Astrocyte (in vitro differentiated cells and primary cell): Measurements from ENCODE around the gene APBB2. TPM values are rescaled to one million over a fixed set of nuclear protein-coding genes. Genes with fewer than 3 reads are reported as not detected.
A peak's percentile ranks its signal among the peaks of the same experiment; 100 is the strongest.

Experiments
- DNase-seq: peaks from one replicate; pipeline ENCODE4 v3.0.0-alpha.2; 2010; ENCODE audit warnings: low read depth
- FAIRE-seq: peaks from 2 replicates; lab custom pipeline; 2011; peaks lifted over from hg19 to GRCh38; lab: Jason Lieb, UNC
- H2AFZ ChIP-seq: 2 replicates; pipeline ENCODE4 v1.6.0; 2012; ENCODE audit warnings: low read depth, low read length, inconsistent platforms
- H3K27ac ChIP-seq: 2 replicates; pipeline ENCODE4 v1.5.1; 2011; ENCODE audit warnings: low read depth, low read length, inconsistent platforms
- H3K27me3 ChIP-seq: 2 replicates; pipeline ENCODE4 v1.6.0; 2011; ENCODE audit warnings: low read length, inconsistent platforms; ENCODE audit not compliant: insufficient read depth
- H3K36me3 ChIP-seq: 2 replicates; pipeline ENCODE4 v1.5.1; 2011; ENCODE audit warnings: low read length, inconsistent platforms; ENCODE audit not compliant: insufficient read depth
- H3K4me1 ChIP-seq: 2 replicates; pipeline ENCODE4 v1.5.1; 2011; ENCODE audit warnings: low read length, inconsistent platforms; ENCODE audit not compliant: insufficient read depth
- H3K4me2 ChIP-seq: 2 replicates; pipeline ENCODE4 v1.6.0; 2012; ENCODE audit warnings: low read length, inconsistent platforms
- H3K4me3 ChIP-seq: 2 replicates; pipeline ENCODE4 v1.5.1; 2011; ENCODE audit warnings: low read depth, mild to moderate bottlenecking, low read length, inconsistent platforms; ENCODE audit not compliant: insufficient read depth
- H3K79me2 ChIP-seq: 2 replicates; pipeline ENCODE4 v1.6.0; 2012; ENCODE audit warnings: mild to moderate bottlenecking, low read length, inconsistent platforms; ENCODE audit not compliant: insufficient read depth
- H3K9ac ChIP-seq: 2 replicates; pipeline ENCODE4 v1.6.0; 2012; ENCODE audit warnings: mild to moderate bottlenecking, low read length, inconsistent platforms
- H3K9me3 ChIP-seq: 2 replicates; pipeline ENCODE4 v1.5.1; 2012; ENCODE audit warnings: low read depth, mild to moderate bottlenecking, low read length, inconsistent platforms; ENCODE audit not compliant: insufficient read depth
- H4K20me1 ChIP-seq: 2 replicates; pipeline ENCODE4 v1.6.0; 2012; ENCODE audit warnings: low read length, inconsistent platforms; ENCODE audit not compliant: insufficient read depth
- H3K27ac Mint-ChIP-seq: one replicate; pipeline ENCODE4 v1.8.0; 2021; ENCODE audit warnings: mild to moderate bottlenecking, mixed read lengths; ENCODE audit not compliant: unreplicated experiment
- H3K27me3 Mint-ChIP-seq: one replicate; pipeline ENCODE4 v1.8.0; 2021; ENCODE audit warnings: low read depth, mixed read lengths; ENCODE audit not compliant: unreplicated experiment
- H3K36me3 Mint-ChIP-seq: one replicate; pipeline ENCODE4 v1.8.0; 2021; ENCODE audit warnings: low read depth, mixed read lengths; ENCODE audit not compliant: unreplicated experiment
- H3K4me1 Mint-ChIP-seq: one replicate; pipeline ENCODE4 v1.8.0; 2021; ENCODE audit warnings: low read depth, mixed read lengths; ENCODE audit not compliant: unreplicated experiment
- H3K4me3 Mint-ChIP-seq: one replicate; pipeline ENCODE4 v1.8.0; 2021; ENCODE audit warnings: mild to moderate bottlenecking, moderate library complexity, mixed read lengths; ENCODE audit not compliant: unreplicated experiment
- H3K9me3 Mint-ChIP-seq: one replicate; pipeline ENCODE4 v1.8.0; 2021; ENCODE audit warnings: mild to moderate bottlenecking, mixed read lengths; ENCODE audit not compliant: unreplicated experiment
- EZH2 ChIP-seq: IDR thresholded peaks from 2 replicates; pipeline ENCODE4 v1.6.1; 2012; ENCODE audit warnings: mild to moderate bottlenecking, low read length, inconsistent platforms; ENCODE audit not compliant: insufficient read depth
- total RNA-seq: library from RNA; stranded (reverse); gene quantifications from 2 replicates; pipeline ENCODE4 v1.2.1, GENCODE V29; 2021
- TF ChIP-seq, protein P1 (sequence below): IDR thresholded peaks from 2 replicates; pipeline ENCODE4 v1.5.1; 2011; ENCODE audit warnings: low read depth, mild to moderate bottlenecking, inconsistent platforms, low read length, moderate library complexity; ENCODE audit not compliant: insufficient read depth

Gene APBB2
- total RNA-seq, 1 donor from 2014 or later: 173 TPM

DNA sequence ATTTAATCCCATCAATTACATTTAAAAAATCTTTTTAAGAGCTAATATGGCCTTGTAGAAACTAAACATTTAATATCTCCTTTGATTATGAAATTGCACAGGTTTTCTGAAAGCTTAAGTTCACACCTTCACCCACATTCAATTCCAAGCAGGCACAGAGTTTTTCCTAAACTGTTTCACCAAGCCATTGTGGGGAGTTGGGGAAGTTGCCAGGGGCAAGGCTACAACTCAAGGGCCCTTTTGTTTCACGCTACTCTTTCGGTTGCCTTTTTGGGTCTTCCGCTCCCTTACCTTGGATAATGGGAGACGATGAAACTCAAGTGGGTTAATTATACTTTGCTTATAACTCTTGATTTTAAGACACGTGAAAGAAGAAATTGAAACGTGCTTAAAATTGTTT lies 33.3 kb downstream of the APBB2 start:
- H3K79me2 ChIP-seq: peaks cover 89% of the 10 kb centered on the region
- no peak for TF ChIP-seq EZH2
- TF ChIP-seq, protein P1, sequence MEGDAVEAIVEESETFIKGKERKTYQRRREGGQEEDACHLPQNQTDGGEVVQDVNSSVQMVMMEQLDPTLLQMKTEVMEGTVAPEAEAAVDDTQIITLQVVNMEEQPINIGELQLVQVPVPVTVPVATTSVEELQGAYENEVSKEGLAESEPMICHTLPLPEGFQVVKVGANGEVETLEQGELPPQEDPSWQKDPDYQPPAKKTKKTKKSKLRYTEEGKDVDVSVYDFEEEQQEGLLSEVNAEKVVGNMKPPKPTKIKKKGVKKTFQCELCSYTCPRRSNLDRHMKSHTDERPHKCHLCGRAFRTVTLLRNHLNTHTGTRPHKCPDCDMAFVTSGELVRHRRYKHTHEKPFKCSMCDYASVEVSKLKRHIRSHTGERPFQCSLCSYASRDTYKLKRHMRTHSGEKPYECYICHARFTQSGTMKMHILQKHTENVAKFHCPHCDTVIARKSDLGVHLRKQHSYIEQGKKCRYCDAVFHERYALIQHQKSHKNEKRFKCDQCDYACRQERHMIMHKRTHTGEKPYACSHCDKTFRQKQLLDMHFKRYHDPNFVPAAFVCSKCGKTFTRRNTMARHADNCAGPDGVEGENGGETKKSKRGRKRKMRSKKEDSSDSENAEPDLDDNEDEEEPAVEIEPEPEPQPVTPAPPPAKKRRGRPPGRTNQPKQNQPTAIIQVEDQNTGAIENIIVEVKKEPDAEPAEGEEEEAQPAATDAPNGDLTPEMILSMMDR: no peak
- H3K4me1 ChIP-seq: peaks cover 41% of the 10 kb centered on the region
- Mint-ChIP-seq H3K36me3 (peaks cover 22% of the 10 kb centered on the region), H3K4me3 (no peak overlapping the region), H3K9me3 (peaks cover 3% of the 10 kb centered on the region), H3K27ac (peak overlapping the region; percentile 3), H3K4me1 (peaks cover 86% of the 10 kb centered on the region), H3K27me3 (no peaks in the 10 kb centered on the region)
- no peaks in the 10 kb centered on the region for H3K36me3 ChIP-seq
- no peak overlapping the region for H2AFZ ChIP-seq
- H3K4me3 ChIP-seq: no peak overlapping the region
- no peak overlapping the region for H3K4me2 ChIP-seq
- H3K27me3 ChIP-seq: no peaks in the 10 kb centered on the region
- DNase-seq (no peak), FAIRE-seq (no peak)
- no peak overlapping the region for H3K27ac ChIP-seq
- peaks cover 32% of the 10 kb centered on the region for H4K20me1 ChIP-seq
- no peak overlapping the region for H3K9ac ChIP-seq
- H3K9me3 ChIP-seq: no peaks in the 10 kb centered on the region

GRCh38 chr4:41179498-41180195 lies 34.7 kb downstream of the APBB2 start:
- Histone ChIP-seq H3K4me2 (peak overlapping the region; percentile 11), H3K4me1 (peaks cover 43% of the 10 kb centered on the region), H3K36me3 (no peaks in the 10 kb centered on the region), H3K9me3 (no peaks in the 10 kb centered on the region), H3K79me2 (peaks cover 88% of the 10 kb centered on the region), H3K27ac (peak overlapping the region; percentile 50), H2AFZ (no peak overlapping the region), H3K9ac (no peak overlapping the region), H3K4me3 (no peak overlapping the region), H3K27me3 (no peaks in the 10 kb centered on the region), H4K20me1 (peaks cover 20% of the 10 kb centered on the region)
- peak overlapping the region; percentile 23 for H3K27ac Mint-ChIP-seq
- H3K4me1 Mint-ChIP-seq: peaks cover 84% of the 10 kb centered on the region
- H3K27me3 Mint-ChIP-seq: no peaks in the 10 kb centered on the region
- TF ChIP-seq, protein P1: no peak
- TF ChIP-seq EZH2: no peak
- peak overlapping the region; percentile 28 for H3K4me3 Mint-ChIP-seq
- H3K9me3 Mint-ChIP-seq: peaks cover 3% of the 10 kb centered on the region
- FAIRE-seq (no peak), DNase-seq (no peak)
- H3K36me3 Mint-ChIP-seq: peaks cover 22% of the 10 kb centered on the region
